ENCODE results near the gene FAM13C.

GRCh38 chr10:59304521-59305097 is 57.7 kb downstream of the FAM13C start:
- TF ChIP-seq CTCF (IDR thresholded peaks at IDR 0.05) (no peak), POLR2A (IDR thresholded peaks at IDR 0.05) (no peak)
